KMS-11 (cell line): ENCODE data around the gene DOK5.
A peak's percentile ranks its signal among the peaks of the same experiment; 100 is the strongest.

Experiments
- H2AFZ ChIP-seq: fragments of 200-600 bp; sonication (generic); 2 replicates; pipeline ENCODE4 v1.6.1; 2016; ENCODE audit warnings: antibody characterized with exemption, mixed run types, low read depth
- H3K27ac ChIP-seq: fragments of 200-600 bp; sonication (generic); 2 replicates; pipeline ENCODE4 v1.6.1; 2016; ENCODE audit warnings: mild to moderate bottlenecking, mixed run types
- H3K27me3 ChIP-seq: fragments of 200-600 bp; sonication (generic); 2 replicates; pipeline ENCODE4 v1.6.1; 2017; ENCODE audit warnings: mild to moderate bottlenecking, low read depth, mixed run types, moderate library complexity; ENCODE audit not compliant: insufficient read depth
- H3K36me3 ChIP-seq: fragments of 200-600 bp; sonication (generic); 2 replicates; pipeline ENCODE4 v1.6.1; 2017; ENCODE audit warnings: mild to moderate bottlenecking, mixed run types; ENCODE audit not compliant: insufficient read depth
- H3K4me1 ChIP-seq: fragments of 200-600 bp; sonication (generic); 2 replicates; pipeline ENCODE4 v1.6.1; 2016; ENCODE audit warnings: mild to moderate bottlenecking, low read depth, mixed run types; ENCODE audit not compliant: poor library complexity, severe bottlenecking
- H3K4me2 ChIP-seq: fragments of 200-600 bp; sonication (generic); 2 replicates; pipeline ENCODE4 v1.7.0; 2016; ENCODE audit warnings: mild to moderate bottlenecking, mixed run types
- H3K4me3 ChIP-seq: fragments of 200-600 bp; sonication (generic); IDR thresholded peaks from 2 replicates; pipeline ENCODE4 v1.6.1; 2017; ENCODE audit warnings: low read depth, low read length, mixed read lengths; ENCODE audit not compliant: insufficient read depth
- H3K79me2 ChIP-seq: fragments of 200-600 bp; sonication (generic); 2 replicates; pipeline ENCODE4 v1.6.1; 2016; ENCODE audit warnings: low read depth, mixed run types; ENCODE audit not compliant: insufficient read depth
- H3K9ac ChIP-seq: fragments of 200-600 bp; sonication (generic); 2 replicates; pipeline ENCODE4 v1.6.1; 2016; ENCODE audit warnings: mild to moderate bottlenecking, mixed run types
- H4K20me1 ChIP-seq: fragments of 200-600 bp; sonication (generic); 2 replicates; pipeline ENCODE4 v1.6.1; 2016; ENCODE audit warnings: mild to moderate bottlenecking, mixed run types; ENCODE audit not compliant: insufficient read depth
- TF ChIP-seq, protein P1 (sequence below): fragments of 200-600 bp; sonication (generic); conservative IDR thresholded peaks from 2 replicates; pipeline ENCODE4 v1.6.1; 2017; ENCODE audit warnings: low read depth, mild to moderate bottlenecking, antibody characterized with exemption, low read length, moderate library complexity, mixed read lengths

The DOK5 gene

GRCh38 chr20:54680872-54681619 lies 205.7 kb downstream of the DOK5 start:
- no peaks in the 10 kb centered on the region for H3K36me3 ChIP-seq
- peaks cover 6% of the 10 kb centered on the region for H3K4me1 ChIP-seq
- H3K4me3 ChIP-seq = no peak overlapping the region
- no peaks in the 10 kb centered on the region for H3K27me3 ChIP-seq
- H3K4me2 ChIP-seq = peak overlapping the region; percentile 49
- H3K27ac ChIP-seq = no peak overlapping the region
- no peaks in the 10 kb centered on the region for H4K20me1 ChIP-seq
- no peak overlapping the region for H3K9ac ChIP-seq
- TF ChIP-seq, protein P1, sequence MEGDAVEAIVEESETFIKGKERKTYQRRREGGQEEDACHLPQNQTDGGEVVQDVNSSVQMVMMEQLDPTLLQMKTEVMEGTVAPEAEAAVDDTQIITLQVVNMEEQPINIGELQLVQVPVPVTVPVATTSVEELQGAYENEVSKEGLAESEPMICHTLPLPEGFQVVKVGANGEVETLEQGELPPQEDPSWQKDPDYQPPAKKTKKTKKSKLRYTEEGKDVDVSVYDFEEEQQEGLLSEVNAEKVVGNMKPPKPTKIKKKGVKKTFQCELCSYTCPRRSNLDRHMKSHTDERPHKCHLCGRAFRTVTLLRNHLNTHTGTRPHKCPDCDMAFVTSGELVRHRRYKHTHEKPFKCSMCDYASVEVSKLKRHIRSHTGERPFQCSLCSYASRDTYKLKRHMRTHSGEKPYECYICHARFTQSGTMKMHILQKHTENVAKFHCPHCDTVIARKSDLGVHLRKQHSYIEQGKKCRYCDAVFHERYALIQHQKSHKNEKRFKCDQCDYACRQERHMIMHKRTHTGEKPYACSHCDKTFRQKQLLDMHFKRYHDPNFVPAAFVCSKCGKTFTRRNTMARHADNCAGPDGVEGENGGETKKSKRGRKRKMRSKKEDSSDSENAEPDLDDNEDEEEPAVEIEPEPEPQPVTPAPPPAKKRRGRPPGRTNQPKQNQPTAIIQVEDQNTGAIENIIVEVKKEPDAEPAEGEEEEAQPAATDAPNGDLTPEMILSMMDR = peak; percentile 95
- H3K79me2 ChIP-seq = no peaks in the 10 kb centered on the region
- no peak overlapping the region for H2AFZ ChIP-seq

DNA sequence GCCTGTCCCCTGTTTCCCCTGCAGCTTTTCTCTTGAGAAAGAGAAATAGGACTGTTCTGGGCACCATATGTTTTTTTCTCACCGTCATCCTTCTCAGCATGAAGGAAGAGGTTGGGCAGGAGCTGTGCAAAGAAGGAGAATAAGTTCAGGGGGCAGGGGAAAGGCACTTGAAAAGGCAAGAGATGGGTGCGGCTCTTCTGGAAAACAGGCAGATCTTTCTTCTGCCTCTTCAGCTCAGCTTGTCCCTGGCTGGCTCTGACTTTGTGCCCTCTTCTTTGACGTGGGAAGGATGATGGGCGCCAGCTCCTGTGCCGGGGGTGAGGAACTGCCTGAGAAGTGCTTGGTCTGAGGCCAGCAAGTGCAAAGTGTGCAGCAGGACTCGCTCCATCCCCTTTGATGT lies 206.5 kb downstream of the DOK5 start:
- H4K20me1 ChIP-seq = no peaks in the 10 kb centered on the region
- no peak overlapping the region for H2AFZ ChIP-seq
- TF ChIP-seq, protein P1 = no peak
- no peak overlapping the region for H3K4me2 ChIP-seq
- no peaks in the 10 kb centered on the region for H3K27me3 ChIP-seq
- H3K27ac ChIP-seq = no peak overlapping the region
- H3K36me3 ChIP-seq = no peaks in the 10 kb centered on the region
- H3K79me2 ChIP-seq = no peaks in the 10 kb centered on the region
- no peak overlapping the region for H3K9ac ChIP-seq
- H3K4me1 ChIP-seq = peaks cover 6% of the 10 kb centered on the region
- no peak overlapping the region for H3K4me3 ChIP-seq

DNA sequence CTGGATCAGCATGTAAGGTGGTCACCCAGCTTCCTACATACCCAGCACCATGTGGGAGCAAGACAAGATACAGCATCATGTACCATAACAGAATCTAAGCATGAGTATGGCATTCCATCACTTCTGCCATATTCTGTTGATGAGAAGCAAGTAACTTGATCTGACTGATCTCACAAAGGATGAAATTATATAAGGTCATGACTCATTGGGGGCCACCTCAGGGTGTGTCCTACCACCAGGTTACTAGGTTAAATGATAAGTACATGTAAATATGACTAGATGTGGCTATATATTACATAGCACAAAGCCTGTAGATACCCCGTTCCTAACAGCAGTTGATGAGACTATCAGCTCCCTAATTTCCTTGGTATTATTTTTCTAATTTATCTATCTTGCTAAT lies 213.1 kb downstream of the DOK5 start:
- Histone ChIP-seq H3K79me2 (no peaks in the 10 kb centered on the region), H4K20me1 (no peaks in the 10 kb centered on the region), H3K4me3 (no peak overlapping the region), H3K9ac (no peak overlapping the region), H3K4me2 (no peak overlapping the region), H3K27ac (no peak overlapping the region), H3K36me3 (no peaks in the 10 kb centered on the region), H3K27me3 (no peaks in the 10 kb centered on the region), H3K4me1 (no peaks in the 10 kb centered on the region), H2AFZ (no peak overlapping the region)
- TF ChIP-seq, protein P1 = no peak

GRCh38 chr20:54690323-54690722 lies 214.9 kb downstream of the DOK5 start:
- no peak overlapping the region for H3K4me2 ChIP-seq
- no peaks in the 10 kb centered on the region for H3K79me2 ChIP-seq
- H3K4me1 ChIP-seq = no peaks in the 10 kb centered on the region
- H2AFZ ChIP-seq = no peak overlapping the region
- no peaks in the 10 kb centered on the region for H3K36me3 ChIP-seq
- no peak overlapping the region for H3K27ac ChIP-seq
- no peak overlapping the region for H3K9ac ChIP-seq
- H4K20me1 ChIP-seq = no peaks in the 10 kb centered on the region
- H3K4me3 ChIP-seq = no peak overlapping the region
- TF ChIP-seq, protein P1 = no peak
- no peaks in the 10 kb centered on the region for H3K27me3 ChIP-seq
